ENCODE measurements around the gene NGEF. TPM values are rescaled to one million over a fixed set of nuclear protein-coding genes. Genes with fewer than 3 reads are reported as not detected.

The NGEF gene
- total RNA-seq, 2 donors from 2014 or later, result 0.81 to 3.6 TPM

GRCh38 chr2:232966122-232966521 lies 46.9 kb downstream of the NGEF start:
- ATAC-seq (ENCODE audit: insufficient number of reproducible peaks, low FRiP score, low read depth), result no peak
- H3K4me1 ChIP-seq (ENCODE audit: control insufficient read depth in 1 of 2, low read depth in 2 of 2), result no peaks in the 10 kb centered on the region
- no peak for TF ChIP-seq CTCF (IDR thresholded peaks at IDR 0.05)
- H3K27ac ChIP-seq, result no peak overlapping the region
- H3K36me3 ChIP-seq, result no peaks in the 10 kb centered on the region
- no peak overlapping the region for H3K4me3 ChIP-seq
- H3K9me3 ChIP-seq, result no peaks in the 10 kb centered on the region
- no peak for DNase-seq (ENCODE audit: low spot score)
- no peaks in the 10 kb centered on the region for H3K27me3 ChIP-seq (replicated peaks; ENCODE audit: insufficient read depth)

- H3K27me3 ChIP-seq (replicated peaks; ENCODE audit: insufficient read depth), result no peaks in the 10 kb centered on the region
- ATAC-seq (ENCODE audit: insufficient number of reproducible peaks, low FRiP score, low read depth), result no peak
- H3K4me1 ChIP-seq (ENCODE audit: control insufficient read depth in 1 of 2, low read depth in 2 of 2), result no peaks in the 10 kb centered on the region
- no peak overlapping the region for H3K4me3 ChIP-seq
- H3K9me3 ChIP-seq, result no peaks in the 10 kb centered on the region
- TF ChIP-seq CTCF (IDR thresholded peaks at IDR 0.05), result no peak
- no peaks in the 10 kb centered on the region for H3K36me3 ChIP-seq
- no peak for DNase-seq (ENCODE audit: low spot score)
- H3K27ac ChIP-seq, result no peak overlapping the region
Observed at GRCh38 chr2:232963913-232964312, 49.1 kb downstream of the NGEF start.

GRCh38 chr2:232960862-232961261 lies 52.2 kb downstream of the NGEF start:
- ATAC-seq (ENCODE audit: insufficient number of reproducible peaks, low FRiP score, low read depth), result no peak
- no peak for TF ChIP-seq CTCF (IDR thresholded peaks at IDR 0.05)
- no peaks in the 10 kb centered on the region for H3K4me1 ChIP-seq (ENCODE audit: control insufficient read depth in 1 of 2, low read depth in 2 of 2)
- DNase-seq (ENCODE audit: low spot score), result no peak
- H3K4me3 ChIP-seq, result no peak overlapping the region
- H3K9me3 ChIP-seq, result no peaks in the 10 kb centered on the region
- H3K27me3 ChIP-seq (replicated peaks; ENCODE audit: insufficient read depth), result no peaks in the 10 kb centered on the region
- no peaks in the 10 kb centered on the region for H3K36me3 ChIP-seq
- H3K27ac ChIP-seq, result no peak overlapping the region

GRCh38 chr2:232959139-232959538 lies 53.9 kb downstream of the NGEF start:
- H3K4me1 ChIP-seq (ENCODE audit: control insufficient read depth in 1 of 2, low read depth in 2 of 2), result no peaks in the 10 kb centered on the region
- H3K9me3 ChIP-seq, result no peaks in the 10 kb centered on the region
- H3K27me3 ChIP-seq (replicated peaks; ENCODE audit: insufficient read depth), result no peaks in the 10 kb centered on the region
- ATAC-seq (ENCODE audit: insufficient number of reproducible peaks, low FRiP score, low read depth) (no peak), DNase-seq (ENCODE audit: low spot score) (no peak)
- TF ChIP-seq CTCF (IDR thresholded peaks at IDR 0.05), result no peak
- H3K4me3 ChIP-seq, result no peak overlapping the region
- no peaks in the 10 kb centered on the region for H3K36me3 ChIP-seq
- H3K27ac ChIP-seq, result no peak overlapping the region

- Histone ChIP-seq H3K27ac (no peak overlapping the region), H3K4me1 (ENCODE audit: control insufficient read depth in 1 of 2, low read depth in 2 of 2) (no peaks in the 10 kb centered on the region), H3K9me3 (no peaks in the 10 kb centered on the region), H3K36me3 (no peaks in the 10 kb centered on the region), H3K4me3 (no peak overlapping the region), H3K27me3 (replicated peaks; ENCODE audit: insufficient read depth) (no peaks in the 10 kb centered on the region)
- ATAC-seq (ENCODE audit: insufficient number of reproducible peaks, low FRiP score, low read depth) (no peak), DNase-seq (ENCODE audit: low spot score) (no peak)
- TF ChIP-seq CTCF (IDR thresholded peaks at IDR 0.05), result no peak
Observed at GRCh38 chr2:232957657-232958090, 55.4 kb downstream of the NGEF start.

Measured in thoracic aorta (tissue), 2 donors.